SK-N-SH (cell line): ENCODE data around the gene ADPRH. TPM values are rescaled to one million over a fixed set of nuclear protein-coding genes. Genes with fewer than 3 reads are reported as not detected.

Experiments
- CTCF ChIA-PET: fragments of 300-600, 350-600 bp; formaldehyde crosslinking; extraction: SDS; loops from one replicate; lab custom pipeline; 2021; lab: Yijun Ruan, JAX
- POLR2A ChIA-PET: fragments of 350-600 bp; sonication (Branson Sonifier 250); formaldehyde crosslinking; extraction: SDS; loops from one replicate; lab custom pipeline; 2020; ENCODE audit warnings: antibody characterized with exemption, inconsistent platforms; lab: Yijun Ruan, JAX
- DNase-seq: peaks from one replicate; pipeline ENCODE4 v3.0.0; 2012
- H2AFZ ChIP-seq: fragments of 200-600 bp; sonication (generic); 2 replicates; pipeline ENCODE4 v1.8.1; 2016; ENCODE audit warnings: antibody characterized with exemption, mild to moderate bottlenecking, low read depth
- H3F3A ChIP-seq: fragments of 200-600 bp; sonication (generic); replicated peaks from 2 replicates; pipeline ENCODE3; 2016; ENCODE audit warnings: antibody characterized with exemption, mild to moderate bottlenecking; ENCODE audit not compliant: insufficient read depth
- H3K27ac ChIP-seq, 2 experiments: fragments of 200-500 bp in 1 of 2; fragments of 200-600 bp in 1 of 2; sonication (Bioruptor generic) in 1 of 2; sonication (generic), shearing (Covaris generic) in 1 of 2; 2 replicates each; pipeline versions ENCODE4 v1.5.1 to v1.6.1; 2014 to 2016; ENCODE audit warnings: low read depth in 2 of 2, inconsistent platforms in 1 of 2, low read length in 1 of 2, mild to moderate bottlenecking in 1 of 2, mixed read lengths in 1 of 2
- H3K27me3 ChIP-seq: fragments of 200-600 bp; sonication (generic), shearing (Covaris generic); 2 replicates; pipeline ENCODE4 v1.6.1; 2016; ENCODE audit warnings: mixed run types; ENCODE audit not compliant: insufficient read depth
- H3K36me3 ChIP-seq, 2 experiments: fragments of 200-500 bp in 1 of 2; fragments of 200-600 bp in 1 of 2; sonication (Bioruptor generic) in 1 of 2; sonication (generic) in 1 of 2; replicated peaks in 1 of 2; 2 replicates each; pipeline versions ENCODE3 to v1.5.1; 2014 to 2016; ENCODE audit warnings: low read length in 1 of 2, mild to moderate bottlenecking in 1 of 2; ENCODE audit not compliant: insufficient read depth in 2 of 2, control insufficient read depth in 1 of 2
- H3K4me1 ChIP-seq, 2 experiments: fragments of 200-500 bp in 1 of 2; fragments of 200-600 bp in 1 of 2; sonication (Bioruptor generic) in 1 of 2; sonication (generic), shearing (Covaris generic) in 1 of 2; 2 replicates each; pipeline versions ENCODE4 v1.5.1 to v1.6.1; 2014 to 2016; ENCODE audit warnings: low read depth in 1 of 2, low read length in 1 of 2, mixed run types in 1 of 2; ENCODE audit not compliant: insufficient read depth in 2 of 2, control insufficient read depth in 1 of 2
- H3K4me2 ChIP-seq: fragments of 200-600 bp; sonication (generic), shearing (Covaris generic); 2 replicates; pipeline ENCODE4 v1.6.1; 2017; ENCODE audit warnings: mixed run types
- H3K4me3 ChIP-seq, 2 experiments: fragments of 200-500 bp in 1 of 2; fragments of 200-600 bp in 1 of 2; sonication (Bioruptor generic) in 1 of 2; sonication (generic), shearing (Covaris generic) in 1 of 2; 2 replicates each; pipeline versions ENCODE4 v1.5.1 to v1.8.1; 2014 to 2016; ENCODE audit warnings: low read depth in 2 of 2, inconsistent platforms in 1 of 2, low read length in 1 of 2, mild to moderate bottlenecking in 1 of 2, mixed read lengths in 1 of 2, moderate library complexity in 1 of 2
- H3K79me2 ChIP-seq: fragments of 200-600 bp; sonication (generic); 2 replicates; pipeline ENCODE4 v1.8.1; 2017; ENCODE audit warnings: mild to moderate bottlenecking; ENCODE audit not compliant: insufficient read depth
- H3K9ac ChIP-seq: fragments of 200-600 bp; sonication (generic); 2 replicates; pipeline ENCODE4 v1.6.1; 2017; ENCODE audit warnings: mixed run types
- H3K9me2 ChIP-seq: fragments of 200-600 bp; sonication (generic); 2 replicates; pipeline ENCODE4 v1.6.1; 2017; ENCODE audit warnings: mixed run types
- H3K9me3 ChIP-seq: fragments of 200-600 bp; sonication (generic); 2 replicates; pipeline ENCODE4 v1.6.1; 2017; ENCODE audit warnings: mixed run types, mild to moderate bottlenecking, moderate library complexity
- H4K20me1 ChIP-seq: fragments of 200-600 bp; sonication (generic); 2 replicates; pipeline ENCODE4 v1.6.1; 2017; ENCODE audit warnings: mild to moderate bottlenecking, mixed run types; ENCODE audit not compliant: insufficient read depth
- ELF1 ChIP-seq: IDR thresholded peaks from 2 replicates; pipeline ENCODE4 v1.4.0; 2012
- EP300 ChIP-seq, 2 experiments: IDR thresholded peaks; 2 replicates each; pipeline versions ENCODE4 v1.4.0 to v1.6.1; 2012; ENCODE audit warnings: borderline replicate concordance in 1 of 2, low read depth in 1 of 2, low read length in 1 of 2
- FOSL2 ChIP-seq: IDR thresholded peaks from 2 replicates; pipeline ENCODE4 v1.4.0; 2012; ENCODE audit warnings: low read depth, mild to moderate bottlenecking, moderate library complexity, borderline replicate concordance
- FOXM1 ChIP-seq: IDR thresholded peaks from 2 replicates; pipeline ENCODE4 v1.4.0; 2012; ENCODE audit warnings: low read depth, mild to moderate bottlenecking
- GABPA ChIP-seq: IDR thresholded peaks from 2 replicates; pipeline ENCODE4 v1.4.0; 2012; ENCODE audit warnings: low read depth, mild to moderate bottlenecking
- GATA2 ChIP-seq: sonication (generic); formaldehyde crosslinking; IDR thresholded peaks from 2 replicates; pipeline ENCODE4 v1.5.0; 2020; ENCODE audit warnings: mild to moderate bottlenecking, missing genetic modification reagents
- MXI1 ChIP-seq: IDR thresholded peaks from 2 replicates; pipeline ENCODE4 v1.6.1; 2012; ENCODE audit warnings: mild to moderate bottlenecking, low read depth, low read length, improper control_type of control experiment
- NRF1 ChIP-seq: IDR thresholded peaks from 2 replicates; pipeline ENCODE4 v1.6.1; 2012; ENCODE audit warnings: low read depth, mild to moderate bottlenecking, low read length
- POLR2AphosphoS5 ChIP-seq: IDR thresholded peaks from 2 replicates; pipeline ENCODE4 v1.6.1; 2012; ENCODE audit warnings: low read depth, low read length
- RAD21 ChIP-seq: IDR thresholded peaks from 2 replicates; pipeline ENCODE4 v1.6.1; 2012; ENCODE audit warnings: mild to moderate bottlenecking, low read length
- RCOR1 ChIP-seq: fragments of 150-350 bp; IDR thresholded peaks from 2 replicates; pipeline ENCODE4 v1.6.1; 2017; ENCODE audit warnings: antibody characterized with exemption, low read length
- RXRA ChIP-seq: IDR thresholded peaks from 2 replicates; pipeline ENCODE4 v1.4.0; 2012; ENCODE audit warnings: low read depth, mild to moderate bottlenecking, borderline replicate concordance
- SMC3 ChIP-seq: IDR thresholded peaks from 2 replicates; pipeline ENCODE4 v1.6.1; 2012; ENCODE audit warnings: low read depth, low read length, improper control_type of control experiment
- TAF1 ChIP-seq: IDR thresholded peaks from 2 replicates; pipeline ENCODE4 v1.6.1; 2012; ENCODE audit warnings: low read depth, mild to moderate bottlenecking, low read length, moderate library complexity, borderline replicate concordance
- YY1 ChIP-seq: IDR thresholded peaks from 2 replicates; pipeline ENCODE4 v1.4.0; 2012; ENCODE audit warnings: low read depth, mild to moderate bottlenecking
- WGBS: methylation state at CpG from one replicate; pipeline ENCODE4 v1.1.6; 2017; ENCODE audit warnings: low lambda C conversion rate; 5-methylcytosine and 5-hydroxymethylcytosine counted together
- polyA plus RNA-seq, 3 experiments: library from polyadenylated mRNA; depleted of rRNA; stranded (reverse); fragments of >200 nt; gene quantifications; 2 replicates each; pipeline ENCODE4 v1.2.3, GENCODE V29; 2012
- TF ChIP-seq, protein P1 (sequence below): fragments of 200-600 bp; sonication (generic); IDR thresholded peaks from 2 replicates; pipeline ENCODE4 v1.6.1; 2017; ENCODE audit warnings: antibody characterized with exemption, mild to moderate bottlenecking, moderate library complexity
- TF ChIP-seq, protein P2 (sequence below): IDR thresholded peaks from 2 replicates; pipeline ENCODE4 v1.4.0; 2012; ENCODE audit warnings: low read depth, borderline replicate concordance
- TF ChIP-seq, protein P3 (sequence below): IDR thresholded peaks from 2 replicates; pipeline ENCODE4 v1.4.0; 2012; ENCODE audit warnings: low read depth, borderline replicate concordance
- TF ChIP-seq, protein P4 (sequence below): IDR thresholded peaks from 2 replicates; pipeline ENCODE4; 2012

ADPRH gene
- polyA plus RNA-seq, 1 of the 3 experiments (the other 2 are of a cell fraction), result not detected

DNA sequence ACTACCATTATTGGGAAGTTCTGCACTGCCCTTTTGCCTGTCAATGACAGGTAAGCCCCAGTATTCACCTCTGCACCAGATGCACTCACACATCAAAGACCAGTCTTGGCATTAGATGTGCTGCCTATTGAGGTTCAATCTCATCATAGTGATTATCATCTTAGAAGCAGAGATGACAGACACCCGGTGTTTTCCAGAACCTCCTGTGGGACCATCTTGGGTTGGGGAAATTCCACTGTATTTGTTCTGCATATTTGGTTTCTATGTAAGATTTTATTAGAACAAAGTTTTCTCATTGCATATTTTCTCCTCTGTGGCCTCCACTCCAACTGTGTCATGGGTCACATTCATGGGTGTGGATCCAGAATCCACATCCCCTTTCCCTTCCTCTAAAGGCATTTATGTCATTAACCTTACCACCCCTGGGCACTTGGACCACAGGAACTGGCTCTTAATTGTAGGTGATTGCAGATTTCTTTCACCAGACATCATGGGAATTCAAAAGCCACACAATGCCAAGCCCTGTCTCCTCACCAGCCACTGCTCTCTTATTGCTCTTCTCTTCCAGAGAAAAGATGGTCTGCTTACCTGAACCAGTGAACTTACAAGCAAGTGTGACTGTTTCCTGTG, 49.6 kb downstream of the ADPRH start:
- ChIA-PET CTCF (interaction anchor here (1.0 kb wide), 1 partner anchor 61 kb away, joined by 3 read pairs; no protein-coding TSS in a partner anchor), POLR2A (no interaction called here)
- H3K27me3 ChIP-seq, result no peaks in the 10 kb centered on the region
- no peak overlapping the region for H3K4me3 ChIP-seq
- no peaks in the 10 kb centered on the region for H3K9me2 ChIP-seq
- no peak overlapping the region for H3K4me2 ChIP-seq
- no peaks in the 10 kb centered on the region for H3K79me2 ChIP-seq
- H3F3A ChIP-seq, result no peaks in the 10 kb centered on the region
- TF ChIP-seq RXRA, result no peak
- no peak for TF ChIP-seq FOXM1
- no peak for TF ChIP-seq RAD21
- TF ChIP-seq, protein P1, sequence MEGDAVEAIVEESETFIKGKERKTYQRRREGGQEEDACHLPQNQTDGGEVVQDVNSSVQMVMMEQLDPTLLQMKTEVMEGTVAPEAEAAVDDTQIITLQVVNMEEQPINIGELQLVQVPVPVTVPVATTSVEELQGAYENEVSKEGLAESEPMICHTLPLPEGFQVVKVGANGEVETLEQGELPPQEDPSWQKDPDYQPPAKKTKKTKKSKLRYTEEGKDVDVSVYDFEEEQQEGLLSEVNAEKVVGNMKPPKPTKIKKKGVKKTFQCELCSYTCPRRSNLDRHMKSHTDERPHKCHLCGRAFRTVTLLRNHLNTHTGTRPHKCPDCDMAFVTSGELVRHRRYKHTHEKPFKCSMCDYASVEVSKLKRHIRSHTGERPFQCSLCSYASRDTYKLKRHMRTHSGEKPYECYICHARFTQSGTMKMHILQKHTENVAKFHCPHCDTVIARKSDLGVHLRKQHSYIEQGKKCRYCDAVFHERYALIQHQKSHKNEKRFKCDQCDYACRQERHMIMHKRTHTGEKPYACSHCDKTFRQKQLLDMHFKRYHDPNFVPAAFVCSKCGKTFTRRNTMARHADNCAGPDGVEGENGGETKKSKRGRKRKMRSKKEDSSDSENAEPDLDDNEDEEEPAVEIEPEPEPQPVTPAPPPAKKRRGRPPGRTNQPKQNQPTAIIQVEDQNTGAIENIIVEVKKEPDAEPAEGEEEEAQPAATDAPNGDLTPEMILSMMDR, result no peak
- no peak for TF ChIP-seq YY1
- TF ChIP-seq RCOR1, result no peak
- TF ChIP-seq FOSL2, result no peak
- TF ChIP-seq MXI1, result no peak
- peaks cover 5 to 19% of the 10 kb centered on the region in 2 experiments; a peak in 3 of 4 replicates for H3K4me1 ChIP-seq
- H3K36me3 ChIP-seq, result no peaks in the 10 kb centered on the region
- no peak overlapping the region for H3K9ac ChIP-seq
- no peak overlapping the region for H2AFZ ChIP-seq
- no peak overlapping the region for H3K27ac ChIP-seq
- H4K20me1 ChIP-seq, result no peaks in the 10 kb centered on the region
- no peak for DNase-seq
- 100% methylated on average over 1 of the region's 1 CpG for WGBS
- H3K9me3 ChIP-seq, result no peaks in the 10 kb centered on the region

DNA sequence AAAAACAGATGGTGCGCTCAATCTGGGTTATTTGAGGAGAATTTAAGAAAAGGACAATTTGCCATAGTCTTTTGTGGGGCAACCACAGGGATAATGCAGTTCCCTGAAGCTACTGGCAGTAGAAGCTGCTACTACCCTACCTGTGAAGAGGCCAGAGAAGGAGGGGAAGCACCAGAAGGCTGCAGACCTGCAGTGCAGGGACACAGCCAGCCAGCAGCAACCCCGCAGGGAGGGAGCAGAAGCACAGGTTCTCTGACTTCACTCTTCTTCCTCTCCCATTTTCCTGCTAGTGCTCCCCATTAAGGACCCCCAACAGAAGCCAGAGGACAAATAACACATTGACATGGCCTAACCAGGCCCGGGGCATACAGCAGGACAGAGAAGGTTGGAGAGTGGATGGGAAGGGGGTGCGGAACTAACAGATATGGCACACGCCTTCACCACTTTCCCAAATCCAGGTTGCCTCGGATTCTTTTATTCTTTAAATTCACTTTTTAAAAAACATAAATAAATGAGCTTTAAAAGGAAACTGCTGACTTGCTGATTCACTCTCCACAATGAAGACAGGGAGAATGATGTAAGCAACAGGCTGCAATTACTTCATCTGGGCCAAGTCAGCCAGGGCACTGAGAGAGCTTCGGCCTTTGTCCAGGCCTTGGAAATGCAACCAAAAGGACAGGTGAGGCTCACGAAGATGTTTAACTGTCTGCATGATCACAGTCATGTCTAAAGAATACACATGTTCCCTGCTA, 51.0 kb downstream of the ADPRH start:
- ChIA-PET POLR2A (no interaction called here), CTCF (interaction anchor here (0.6 kb wide), 2 partner anchors 10 to 827 kb away, joined by 3 read pairs; no protein-coding TSS in a partner anchor)
- H3K4me2 ChIP-seq, result no peak overlapping the region
- no peak overlapping the region for H3K27ac ChIP-seq
- H3F3A ChIP-seq, result no peaks in the 10 kb centered on the region
- peaks cover 5 to 19% of the 10 kb centered on the region in 2 experiments; a peak in 3 of 4 replicates for H3K4me1 ChIP-seq
- no peaks in the 10 kb centered on the region for H4K20me1 ChIP-seq
- TF ChIP-seq, protein P2, sequence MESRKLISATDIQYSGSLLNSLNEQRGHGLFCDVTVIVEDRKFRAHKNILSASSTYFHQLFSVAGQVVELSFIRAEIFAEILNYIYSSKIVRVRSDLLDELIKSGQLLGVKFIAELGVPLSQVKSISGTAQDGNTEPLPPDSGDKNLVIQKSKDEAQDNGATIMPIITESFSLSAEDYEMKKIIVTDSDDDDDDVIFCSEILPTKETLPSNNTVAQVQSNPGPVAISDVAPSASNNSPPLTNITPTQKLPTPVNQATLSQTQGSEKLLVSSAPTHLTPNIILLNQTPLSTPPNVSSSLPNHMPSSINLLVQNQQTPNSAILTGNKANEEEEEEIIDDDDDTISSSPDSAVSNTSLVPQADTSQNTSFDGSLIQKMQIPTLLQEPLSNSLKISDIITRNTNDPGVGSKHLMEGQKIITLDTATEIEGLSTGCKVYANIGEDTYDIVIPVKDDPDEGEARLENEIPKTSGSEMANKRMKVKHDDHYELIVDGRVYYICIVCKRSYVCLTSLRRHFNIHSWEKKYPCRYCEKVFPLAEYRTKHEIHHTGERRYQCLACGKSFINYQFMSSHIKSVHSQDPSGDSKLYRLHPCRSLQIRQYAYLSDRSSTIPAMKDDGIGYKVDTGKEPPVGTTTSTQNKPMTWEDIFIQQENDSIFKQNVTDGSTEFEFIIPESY, result no peak
- no peak for TF ChIP-seq TAF1
- TF ChIP-seq, protein P3, sequence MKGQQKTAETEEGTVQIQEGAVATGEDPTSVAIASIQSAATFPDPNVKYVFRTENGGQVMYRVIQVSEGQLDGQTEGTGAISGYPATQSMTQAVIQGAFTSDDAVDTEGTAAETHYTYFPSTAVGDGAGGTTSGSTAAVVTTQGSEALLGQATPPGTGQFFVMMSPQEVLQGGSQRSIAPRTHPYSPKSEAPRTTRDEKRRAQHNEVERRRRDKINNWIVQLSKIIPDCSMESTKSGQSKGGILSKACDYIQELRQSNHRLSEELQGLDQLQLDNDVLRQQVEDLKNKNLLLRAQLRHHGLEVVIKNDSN, result no peak
- no peak for TF ChIP-seq YY1
- no peak for TF ChIP-seq RAD21
- no peak for TF ChIP-seq ELF1
- no peak for TF ChIP-seq MXI1
- TF ChIP-seq NRF1, result no peak
- no peak for TF ChIP-seq EP300 (IDR thresholded peaks at IDR 0.05; ENCODE audit: borderline replicate concordance in 1 of 2, low read depth in 1 of 2, low read length in 1 of 2)
- no peak for TF ChIP-seq GATA2 (CRISPR knock-in tag)
- TF ChIP-seq POLR2AphosphoS5, result no peak
- no peak for TF ChIP-seq FOSL2
- TF ChIP-seq, protein P4, sequence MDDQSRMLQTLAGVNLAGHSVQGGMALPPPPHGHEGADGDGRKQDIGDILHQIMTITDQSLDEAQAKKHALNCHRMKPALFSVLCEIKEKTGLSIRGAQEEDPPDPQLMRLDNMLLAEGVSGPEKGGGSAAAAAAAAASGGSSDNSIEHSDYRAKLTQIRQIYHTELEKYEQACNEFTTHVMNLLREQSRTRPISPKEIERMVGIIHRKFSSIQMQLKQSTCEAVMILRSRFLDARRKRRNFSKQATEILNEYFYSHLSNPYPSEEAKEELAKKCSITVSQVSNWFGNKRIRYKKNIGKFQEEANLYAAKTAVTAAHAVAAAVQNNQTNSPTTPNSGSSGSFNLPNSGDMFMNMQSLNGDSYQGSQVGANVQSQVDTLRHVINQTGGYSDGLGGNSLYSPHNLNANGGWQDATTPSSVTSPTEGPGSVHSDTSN, result no peak
- no peak for TF ChIP-seq GABPA
- no peak for TF ChIP-seq SMC3
- TF ChIP-seq FOXM1, result no peak
- no peak for TF ChIP-seq RCOR1
- TF ChIP-seq, all 33 proteins: peak for 0
- no peaks in the 10 kb centered on the region for H3K9me2 ChIP-seq
- H3K27me3 ChIP-seq, result no peaks in the 10 kb centered on the region
- no peaks in the 10 kb centered on the region for H3K79me2 ChIP-seq
- 93% methylated on average over 7 of the region's 8 CpGs for WGBS
- H3K9me3 ChIP-seq, result no peaks in the 10 kb centered on the region
- H3K4me3 ChIP-seq, result no peak overlapping the region
- H3K9ac ChIP-seq, result no peak overlapping the region
- DNase-seq, result no peak
- H2AFZ ChIP-seq, result peak overlapping the region; percentile 24; the same call in 1 of the 2 replicates
- no peaks in the 10 kb centered on the region for H3K36me3 ChIP-seq
